ENCODE measurements around the gene RHBDF1. TPM values are rescaled to one million over a fixed set of nuclear protein-coding genes. Genes with fewer than 3 reads are reported as not detected.
"Not testable (repeated sequence)": the region's sequence is repeated elsewhere in the genome, so short reads cannot be mapped to it uniquely, and the experiment has no call there.

The RHBDF1 gene
- total RNA-seq, 1 experiment from 2014 or later: 5.8 TPM

DNA sequence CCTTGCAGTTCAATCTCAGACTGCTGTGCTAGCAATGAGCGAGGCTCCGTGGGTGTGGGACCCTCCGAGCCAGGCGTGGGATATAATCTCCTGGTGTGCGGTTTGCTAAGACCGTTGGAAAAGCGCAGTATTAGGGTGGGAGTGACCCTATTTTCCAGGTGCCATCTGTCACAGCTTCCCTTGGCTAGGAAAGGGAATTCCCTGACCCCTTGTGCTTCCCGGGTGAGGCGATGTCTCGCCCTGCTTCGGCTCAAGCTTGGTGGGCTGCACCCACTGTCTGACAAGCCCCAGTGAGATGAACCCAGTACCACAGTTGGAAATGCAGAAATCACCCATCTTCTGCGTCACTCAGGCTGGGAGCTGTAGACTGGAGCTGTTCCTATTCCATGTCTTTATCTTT lies 51.5 kb downstream of the RHBDF1 start:
- H3K4me1 ChIP-seq (ENCODE audit: insufficient read depth, low read length, poor library complexity, severe bottlenecking); DNase-seq (ENCODE audit: low spot score); BruUV-seq (replicated peaks); H3K36me3 ChIP-seq (ENCODE audit: insufficient read depth, low read length, poor library complexity, severe bottlenecking); H3K27ac ChIP-seq (ENCODE audit: low read depth, low read length, poor library complexity, severe bottlenecking); H3K4me3 ChIP-seq (ENCODE audit: low read depth, low read length, poor library complexity, severe bottlenecking); CTCF ChIA-PET; intact Hi-C loops (cut with micrococcal nuclease; ENCODE audit: unreplicated experiment); H3K9me3 ChIP-seq (ENCODE audit: low read depth, low read length, poor library complexity, severe bottlenecking); POLR2A ChIA-PET (ENCODE audit: low non-redundant PET); H3K27me3 ChIP-seq (replicated peaks; ENCODE audit: insufficient read depth, low read depth, low read length, poor library complexity): not testable (repeated sequence)

DNA sequence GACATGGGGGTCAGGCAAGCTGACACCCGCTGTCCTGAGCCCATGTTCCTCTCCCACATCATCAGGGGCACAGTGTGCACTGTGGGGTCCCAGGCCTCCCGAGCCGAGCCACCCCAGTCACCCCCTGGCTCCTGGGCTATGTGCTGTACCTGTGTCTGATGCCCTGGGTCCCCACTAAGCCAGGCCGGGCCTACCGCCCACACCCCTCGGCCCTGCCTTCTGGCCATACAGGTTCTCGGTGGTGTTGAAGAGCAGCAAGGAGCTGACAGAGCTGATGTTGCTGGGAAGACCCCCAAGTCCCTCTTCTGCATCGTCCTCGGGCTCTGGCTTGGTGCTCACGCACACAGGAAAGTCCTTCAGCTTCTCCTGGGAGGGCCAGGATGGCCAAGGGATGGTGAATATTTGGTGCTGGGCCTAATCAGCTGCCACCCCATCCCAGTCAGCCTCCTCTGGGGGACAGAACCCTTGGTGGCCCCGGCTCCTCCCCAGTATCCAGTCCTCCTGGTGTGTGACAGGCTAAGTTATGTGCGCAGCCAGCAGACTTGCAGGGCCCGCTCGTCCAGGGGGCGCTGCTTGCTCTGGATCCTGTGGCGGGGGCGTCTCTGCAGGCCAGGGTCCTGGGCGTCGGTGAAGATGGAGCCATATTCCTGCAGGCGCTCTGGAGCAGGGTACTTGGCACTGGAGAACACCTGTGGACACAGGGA lies 55.2 kb downstream of the RHBDF1 start:
- POLR2A ChIA-PET (ENCODE audit: low non-redundant PET); H3K4me1 ChIP-seq (ENCODE audit: insufficient read depth, low read length, poor library complexity, severe bottlenecking); BruUV-seq (replicated peaks); H3K27ac ChIP-seq (ENCODE audit: low read depth, low read length, poor library complexity, severe bottlenecking); intact Hi-C loops (cut with micrococcal nuclease; ENCODE audit: unreplicated experiment); CTCF ChIA-PET; DNase-seq (ENCODE audit: low spot score); H3K27me3 ChIP-seq (replicated peaks; ENCODE audit: insufficient read depth, low read depth, low read length, poor library complexity); H3K36me3 ChIP-seq (ENCODE audit: insufficient read depth, low read length, poor library complexity, severe bottlenecking); H3K4me3 ChIP-seq (ENCODE audit: low read depth, low read length, poor library complexity, severe bottlenecking); H3K9me3 ChIP-seq (ENCODE audit: low read depth, low read length, poor library complexity, severe bottlenecking): not testable (repeated sequence)

DNA sequence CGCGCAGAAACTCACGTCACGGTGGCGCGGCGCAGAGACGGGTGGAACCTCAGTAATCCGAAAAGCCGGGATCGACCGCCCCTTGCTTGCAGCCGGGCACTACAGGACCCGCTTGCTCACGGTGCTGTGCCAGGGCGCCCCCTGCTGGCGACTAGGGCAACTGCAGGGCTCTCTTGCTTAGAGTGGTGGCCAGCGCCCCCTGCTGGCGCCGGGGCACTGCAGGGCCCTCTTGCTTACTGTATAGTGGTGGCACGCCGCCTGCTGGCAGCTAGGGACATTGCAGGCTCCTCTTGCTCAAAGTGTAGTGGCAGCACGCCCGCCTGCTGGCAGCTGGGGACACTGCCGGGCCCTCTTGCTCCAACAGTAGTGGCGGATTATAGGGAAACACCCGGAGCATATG lies 61.7 kb downstream of the RHBDF1 start:
- CTCF ChIA-PET: interaction anchor here (0.6 kb wide), 1 partner anchor 438 kb away, joined by 3 read pairs; no protein-coding TSS in a partner anchor
- not testable (repeated sequence) for BruUV-seq (replicated peaks)

GRCh38 chr16:9903-10665 lies 62.3 kb downstream of the RHBDF1 start:
- H3K27ac ChIP-seq (ENCODE audit: low read depth, low read length, poor library complexity, severe bottlenecking): no peak overlapping the region
- no peaks in the 10 kb centered on the region for H3K4me1 ChIP-seq (ENCODE audit: insufficient read depth, low read length, poor library complexity, severe bottlenecking)
- CTCF ChIA-PET: no interaction called here
- BruUV-seq (replicated peaks): no TSS peak
- intact Hi-C loops (cut with micrococcal nuclease; ENCODE audit: unreplicated experiment): no loop called here
- H3K27me3 ChIP-seq (replicated peaks; ENCODE audit: insufficient read depth, low read depth, low read length, poor library complexity): no peaks in the 10 kb centered on the region
- TF ChIP-seq EZH2 (IDR thresholded peaks at IDR 0.05; ENCODE audit: borderline replicate concordance, low read depth, low read length, poor library complexity, severe bottlenecking): no peak
- no peak for TF ChIP-seq CTCF (conservative IDR thresholded peaks at IDR 0.05; ENCODE audit: low read depth, low read length)
- POLR2A ChIA-PET (ENCODE audit: low non-redundant PET): no interaction called here
- DNase-seq (ENCODE audit: low spot score): peak; percentile 45
- no peaks in the 10 kb centered on the region for H3K36me3 ChIP-seq (ENCODE audit: insufficient read depth, low read length, poor library complexity, severe bottlenecking)
- H3K9me3 ChIP-seq (ENCODE audit: low read depth, low read length, poor library complexity, severe bottlenecking): no peaks in the 10 kb centered on the region
- peak overlapping the region; percentile 29 for H3K4me3 ChIP-seq (ENCODE audit: low read depth, low read length, poor library complexity, severe bottlenecking)

More for the DNA sequence above, 61.7 kb downstream of the RHBDF1 start:
- H3K4me1 ChIP-seq (ENCODE audit: insufficient read depth, low read length, poor library complexity, severe bottlenecking); H3K9me3 ChIP-seq (ENCODE audit: low read depth, low read length, poor library complexity, severe bottlenecking); H3K36me3 ChIP-seq (ENCODE audit: insufficient read depth, low read length, poor library complexity, severe bottlenecking); H3K27ac ChIP-seq (ENCODE audit: low read depth, low read length, poor library complexity, severe bottlenecking); H3K4me3 ChIP-seq (ENCODE audit: low read depth, low read length, poor library complexity, severe bottlenecking); DNase-seq (ENCODE audit: low spot score); intact Hi-C loops (cut with micrococcal nuclease; ENCODE audit: unreplicated experiment); POLR2A ChIA-PET (ENCODE audit: low non-redundant PET); H3K27me3 ChIP-seq (replicated peaks; ENCODE audit: insufficient read depth, low read depth, low read length, poor library complexity): not testable (repeated sequence)
- TF ChIP-seq CTCF (conservative IDR thresholded peaks at IDR 0.05; ENCODE audit: low read depth, low read length): peak; percentile 56

Small RNA genes within 50 kb of the gene (microRNA-seq; reads per million reads assigned to microRNA genes)
- not detected for gene MIR6859-4

Other genes with a start within 250 kb of the RHBDF1 start
- gene POLR3K, start 19.0 kb downstream of the RHBDF1 start, total RNA-seq (2021): 41.5 and 48.5 TPM in 2 replicates
- gene SNRNP25, start 18.8 kb downstream of the RHBDF1 start, total RNA-seq (2021): 52.5 and 54.9 TPM in 2 replicates
- gene MPG, start 5.6 kb upstream of the RHBDF1 start, total RNA-seq (2021): 30.6 and 34.2 TPM in 2 replicates
- gene NPRL3, start 66.0 kb upstream of the RHBDF1 start, total RNA-seq (2021): 61.6 and 62.6 TPM in 2 replicates
- not detected in 2 replicates for gene HBZ, start 80.0 kb upstream of the RHBDF1 start, total RNA-seq (2021)
- not detected in 2 replicates for gene HBM, start 93.3 kb upstream of the RHBDF1 start, total RNA-seq (2021)
- gene HBA2, start 100.2 kb upstream of the RHBDF1 start, total RNA-seq (2021): 1.9 and 6.1 TPM in 2 replicates
- 5.9 and 9.5 TPM in 2 replicates for gene HBA1, start 104.0 kb upstream of the RHBDF1 start, total RNA-seq (2021)
- gene HBQ1, start 107.8 kb upstream of the RHBDF1 start, total RNA-seq (2021): 1.2 and 5.2 TPM in 2 replicates
- 128 and 152 TPM in 2 replicates for gene LUC7L, start 156.8 kb upstream of the RHBDF1 start, total RNA-seq (2021)
- gene FAM234A, start 162.2 kb upstream of the RHBDF1 start, total RNA-seq (2021): 72.4 and 82.1 TPM in 2 replicates
- not detected in 2 replicates for gene RGS11, start 203.3 kb upstream of the RHBDF1 start, total RNA-seq (2021)
- 0.41 and 0.48 TPM in 2 replicates for gene ARHGDIG, start 208.0 kb upstream of the RHBDF1 start, total RNA-seq (2021)
- 0.46 TPM in 1 of 2 replicates, not detected in the other for gene PDIA2, start 210.5 kb upstream of the RHBDF1 start, total RNA-seq (2021)